Pancreas (tissue), 10 donors: ENCODE results near the gene GNG13. TPM values are rescaled to one million over a fixed set of nuclear protein-coding genes. Genes with fewer than 3 reads are reported as not detected.

Experiments
- ATAC-seq, 4 donors: fragments of 200-7000 bp; cut with Tn5 transposase; one replicate each; pipeline versions ENCODE4 v1.8.0 to v1.9.1; 2020; ENCODE audit warnings: mild to moderate bottlenecking in 4 of 4, moderate library complexity in 4 of 4
- DNase-seq, 6 donors: peaks; one replicate each; pipeline ENCODE4 v3.0.0-alpha.2; 2020
- FAIRE-seq: peaks from 2 replicates; lab custom pipeline; 2012; peaks lifted over from hg19 to GRCh38; lab: Jason Lieb, UNC
- H3K27ac ChIP-seq, 4 donors: fragments of 200-600 bp; sonication (generic); 1 replicate in 3 of 4; 2 replicates in 1 of 4; pipeline versions ENCODE4 v1.5.0 to v1.8.0; 2020
- H3K27me3 ChIP-seq, 4 donors: fragments of 200-600 bp; one replicate each; pipeline ENCODE4 v1.8.0; 2021
- H3K36me3 ChIP-seq, 3 donors: fragments of 200-600 bp; sonication (generic) in 1 of 3; one replicate each; pipeline versions ENCODE4 v1.5.0 to v1.8.0; 2020 to 2021
- H3K4me1 ChIP-seq, 3 donors: fragments of 200-600 bp; one replicate each; pipeline ENCODE4 v1.8.0; 2021
- H3K4me3 ChIP-seq, 4 donors: fragments of 200-600 bp; sonication (generic) in 2 of 4; one replicate each; pipeline versions ENCODE4 v1.5.0 to v1.8.0; 2020 to 2021
- H3K9me3 ChIP-seq, 4 donors: fragments of 200-600 bp; one replicate each; pipeline ENCODE4 v1.8.0; 2021
- CTCF ChIP-seq, 4 donors: fragments of 200-600 bp; sonication (generic) in 3 of 4; IDR thresholded peaks; one replicate each; pipeline versions ENCODE4 v1.5.0 to v1.8.0; 2021; ENCODE audit warnings: antibody characterized with exemption in 4 of 4
- WGBS, 2 donors: extraction: QIAGEN DNeasy Blood & Tissue Kit; methylation state at CpG; one replicate each; pipeline ENCODE4 v1.1.7; 2013; 5-methylcytosine and 5-hydroxymethylcytosine counted together
- intact Hi-C, 3 donors: fragments of 100-400 bp; cut with DNase I; formaldehyde crosslinking; loops; one replicate each; pipeline versions ENCODE4 v1.11.1 to v1.14.2; 2022
- polyA plus RNA-seq, 2 donors: library from polyadenylated mRNA; stranded (reverse); fragments of 200-250 nt; gene quantifications; one replicate each; pipeline ENCODE4 v1.2.3, GENCODE V29; 2013
- total RNA-seq, 6 donors: library from RNA; stranded (reverse); fragmentation: NEBNext Ultra II Directional in 4 of 6; extraction: Animal tissue kit (Norgen Biotek cat#: 25700) in 4 of 6; gene quantifications; one replicate each; pipeline versions ENCODE4 v1.2.1 to v1.2.4, GENCODE V29; 2021 to 2023
- donor health status: healthy with polysubstance abuse.
- donor health status: DM: no; HTN: no; CAD: no; lungs with moderate emphysema.
- donor health status: DM: no; HTN: no; CAD: no.
- donor health status: control.
- donor health status: control.
- donor health status: Bipolar disorder and iron deficiency.
- donor health status: DM: yes; HTN: yes; CAD: no.
- donor health status: DM: no; HTN: no; CAD: no.
- donor health status: DM: no; HTN: no; CAD: no.
- donor health status: DM: yes; HTN: yes; CAD: no.

Gene GNG13
- total and polyA plus RNA-seq, 8 donors = not detected

GRCh38 chr16:790086-790485 is 10.4 kb downstream of the GNG13 start:
- Histone ChIP-seq H3K4me3 (no peak overlapping the region), H3K36me3 (no peaks in the 10 kb centered on the region), H3K4me1 (peaks cover 0 to 13% (median 6%) of the 10 kb centered on the region in 3 donors), H3K9me3 (no peaks in the 10 kb centered on the region), H3K27me3 (no peaks in the 10 kb centered on the region), H3K27ac (no peak overlapping the region)
- WGBS, 2 donors = 88 to 93% methylated on average over 17 of the region's 17 CpGs
- ATAC-seq (no peak), FAIRE-seq (no peak), DNase-seq (no peak)
- TF ChIP-seq CTCF (IDR thresholded peaks at IDR 0.05) = no peak
- intact Hi-C loops = no loop called here

GRCh38 chr16:789191-789850 is 11.2 kb downstream of the GNG13 start:
- WGBS, 2 donors = 60 to 68% methylated on average over 33 of the region's 33 CpGs
- intact Hi-C loops = loop anchor here in 1 of 3 donors (10.0 kb wide), 1 partner anchor 85 kb away; the partner anchor contains the start of gene FBXL16
- Histone ChIP-seq H3K27me3 (no peaks in the 10 kb centered on the region), H3K4me3 (peak overlapping the region in 3 of 4 donors; percentile 57 to 92 (median 91)), H3K36me3 (no peaks in the 10 kb centered on the region), H3K27ac (no peak overlapping the region), H3K4me1 (peaks cover 0 to 13% (median 6%) of the 10 kb centered on the region in 3 donors), H3K9me3 (no peaks in the 10 kb centered on the region)
- DNase-seq (no peak), ATAC-seq (no peak), FAIRE-seq (no peak)
- no peak for TF ChIP-seq CTCF (IDR thresholded peaks at IDR 0.05)

- TF ChIP-seq CTCF (IDR thresholded peaks at IDR 0.05) = no peak
- WGBS, 2 donors = 0% methylated on average over 62 to 97 of the region's 97 CpGs
- Histone ChIP-seq H3K9me3 (no peaks in the 10 kb centered on the region), H3K27ac (peak within 1 kb of the TSS in 1 of 4 donors; percentile 39), H3K27me3 (no peaks in the 10 kb centered on the region), H3K4me3 (peak within 1 kb of the TSS; percentile 89 to 96 (median 93)), H3K36me3 (no peaks in the 10 kb centered on the region), H3K4me1 (peaks cover 0 to 13% (median 6%) of the 10 kb centered on the region in 3 donors)
- ATAC-seq = peak; percentile 93 to 96 (median 94)
- peak; percentile 87 to 96 (median 96) for DNase-seq
- no peak for FAIRE-seq
- intact Hi-C loops = loop anchor here in 1 of 3 donors (10.0 kb wide), 1 partner anchor 84 kb away; the partner anchor contains the start of gene FBXL16
Observed at GRCh38 chr16:788399-789126, 12.0 kb downstream of the GNG13 start, which contains the start of gene CHTF18. Gene CHTF18 (plus strand): TSS chr16:788620. CDS start chr16:788685, 65 bp downstream.

GRCh38 chr16:787978-788398 is 12.5 kb downstream of the GNG13 start, which contains the start of gene RPUSD1:
Gene RPUSD1 (minus strand): TSS chr16:788381. CDS start chr16:787737, 644 bp downstream.
- H3K27ac ChIP-seq = peak within 1 kb of the TSS in 1 of 4 donors; percentile 39

More at GRCh38 chr16:787978-788398, 12.5 kb downstream of the GNG13 start, which contains the start of gene RPUSD1:
- ATAC-seq (peak in 3 of 4 donors; percentile 1 to 17 (median 1)), DNase-seq (no peak), FAIRE-seq (no peak)
- peaks cover 0 to 13% (median 6%) of the 10 kb centered on the region in 3 donors for H3K4me1 ChIP-seq
- no peak for TF ChIP-seq CTCF (IDR thresholded peaks at IDR 0.05)
- intact Hi-C loops = loop anchor here in 2 of 3 donors (2.0 to 10.0 kb wide), 2 partner anchors 73 to 83 kb away; partner anchors contain the start of genes FBXL16 (in 1 of the 2) and METRN (in 1 of the 2)
- no peaks in the 10 kb centered on the region for H3K36me3 ChIP-seq
- H3K27me3 ChIP-seq = no peaks in the 10 kb centered on the region
- H3K4me3 ChIP-seq = peak within 1 kb of the TSS; percentile 89 to 96 (median 93)
- no peaks in the 10 kb centered on the region for H3K9me3 ChIP-seq
- WGBS, 2 donors = 0 to 2% methylated on average over 9 to 45 of the region's 45 CpGs
